A549 (cell line): ENCODE results near the gene PFDN2. TPM values are rescaled to one million over a fixed set of nuclear protein-coding genes. Genes with fewer than 3 reads are reported as not detected.

Experiments used
- ATAC-seq, 2 experiments: fragments of 200-7000 bp in 1 of 2; fragments of >200 bp in 1 of 2; cut with Nextera tagmentation in 1 of 2; cut with Tn5 transposase in 1 of 2; 3 replicates each; pipeline versions ENCODE4 v1.8.0 to v1.9.1; 2018 to 2020; ENCODE audit warnings: mild to moderate bottlenecking in 1 of 2, moderate library complexity in 1 of 2
- CTCF ChIA-PET: fragments of 300-600 bp; sonication (Branson Sonifier 250); formaldehyde crosslinking; extraction: SDS; loops from one replicate; lab custom pipeline; 2021; ENCODE audit warnings: antibody characterized with exemption, inconsistent platforms; lab: Yijun Ruan, JAX
- POLR2A ChIA-PET: fragments of 350-600 bp; formaldehyde crosslinking; extraction: SDS; loops from one replicate; lab custom pipeline; 2021; ENCODE audit warnings: antibody characterized with exemption, inconsistent platforms; lab: Yijun Ruan, JAX
- DNase-seq, 2 experiments: peaks; one replicate each; pipeline versions ENCODE4 v3.0.0 to v3.0.0-alpha.2; 2011 to 2016; ENCODE audit warnings: low read depth in 1 of 2, low spot score in 1 of 2
- FAIRE-seq: peaks from 2 replicates; lab custom pipeline; 2011; peaks lifted over from hg19 to GRCh38; lab: Jason Lieb, UNC
- H3K27ac ChIP-seq, 2 experiments: fragments of >200 bp; sonication (Bioruptor Twin); formaldehyde crosslinking; 3 replicates each; pipeline ENCODE4 v1.5.1; 2016 to 2017
- H3K4me1 ChIP-seq: fragments of >200 bp; sonication (Bioruptor Twin); formaldehyde crosslinking; 3 replicates; pipeline ENCODE4 v1.6.1; 2016
- H3K4me2 ChIP-seq: fragments of >200 bp; sonication (Bioruptor Twin); formaldehyde crosslinking; 3 replicates; pipeline ENCODE4 v1.6.1; 2016
- H3K4me3 ChIP-seq: fragments of >200 bp; sonication (Bioruptor Twin); formaldehyde crosslinking; 3 replicates; pipeline ENCODE4 v1.5.1; 2016
- H3K9me3 ChIP-seq: fragments of >200 bp; sonication (Bioruptor Twin); formaldehyde crosslinking; 3 replicates; pipeline ENCODE4 v1.6.1; 2016
- CBX2 ChIP-seq: fragments of 200-600 bp; sonication (generic); IDR thresholded peaks from 2 replicates; pipeline ENCODE4 v1.6.1; 2016; ENCODE audit warnings: low read depth, mild to moderate bottlenecking, borderline replicate concordance
- CEBPB ChIP-seq, 2 experiments: fragments of >200 bp in 1 of 2; sonication (Bioruptor Twin) in 1 of 2; formaldehyde crosslinking in 1 of 2; IDR thresholded peaks; 2 replicates each; pipeline ENCODE4 v1.6.1; 2012 to 2016
- CHD4 ChIP-seq: fragments of 200-600 bp; sonication (generic); IDR thresholded peaks from 2 replicates; pipeline ENCODE4 v1.6.1; 2016; ENCODE audit warnings: antibody characterized with exemption, mild to moderate bottlenecking, borderline replicate concordance
- EHF ChIP-seq: fragments of 250-450 bp; sonication (Bioruptor Pico); IDR thresholded peaks from 2 replicates; pipeline ENCODE4 v1.5.0; 2020; ENCODE audit warnings: mild to moderate bottlenecking
- FOSB ChIP-seq: fragments of 250-450 bp; sonication (Bioruptor Pico); IDR thresholded peaks from 2 replicates; pipeline ENCODE4 v1.5.0; 2020; ENCODE audit warnings: mild to moderate bottlenecking, moderate library complexity
- HDAC2 ChIP-seq: fragments of 200-600 bp; sonication (generic); IDR thresholded peaks from 2 replicates; pipeline ENCODE4 v1.6.1; 2016
- HEYL ChIP-seq: fragments of 250-450 bp; sonication (Bioruptor Pico); IDR thresholded peaks from 2 replicates; pipeline ENCODE4 v1.8.0; 2021; ENCODE audit warnings: mild to moderate bottlenecking, moderate library complexity
- HOXB13 ChIP-seq: fragments of 250-450 bp; sonication (Bioruptor Pico); IDR thresholded peaks from 2 replicates; pipeline ENCODE4 v1.5.0; 2020; ENCODE audit warnings: low read depth, mild to moderate bottlenecking, moderate library complexity
- KDM1A ChIP-seq: fragments of 200-600 bp; sonication (generic); IDR thresholded peaks from 2 replicates; pipeline ENCODE4 v1.6.1; 2016; ENCODE audit warnings: low read depth, mild to moderate bottlenecking
- MAFK ChIP-seq: fragments of 450-650 bp; IDR thresholded peaks from 2 replicates; pipeline ENCODE4 v1.6.1; 2014; ENCODE audit not compliant: partially characterized antibody
- NFE2L2 ChIP-seq: fragments of 150-350 bp; conservative IDR thresholded peaks from 2 replicates; pipeline ENCODE4 v1.6.1; 2014; ENCODE audit warnings: low read length
- NPAS2 ChIP-seq: fragments of 250-450 bp; sonication (Bioruptor Pico); IDR thresholded peaks from 2 replicates; pipeline ENCODE4 v1.8.0; 2022; ENCODE audit warnings: mild to moderate bottlenecking, moderate library complexity, borderline replicate concordance
- POLR2A ChIP-seq: IDR thresholded peaks from 2 replicates; pipeline ENCODE4 v1.6.1; 2012; ENCODE audit warnings: mild to moderate bottlenecking, low read length
- POLR2AphosphoS2 ChIP-seq: conservative IDR thresholded peaks from 2 replicates; pipeline ENCODE4 v1.6.1; 2012; ENCODE audit warnings: low read length, improper control_type of control experiment, inconsistent platforms
- RARB ChIP-seq: fragments of 250-450 bp; sonication (Bioruptor Pico); IDR thresholded peaks from 2 replicates; pipeline ENCODE4 v1.8.0; 2021; ENCODE audit warnings: mild to moderate bottlenecking, moderate library complexity
- RFX5 ChIP-seq: fragments of 450-650 bp; IDR thresholded peaks from 2 replicates; pipeline ENCODE4 v1.7.1; 2014; ENCODE audit warnings: antibody characterized with exemption, mild to moderate bottlenecking, moderate library complexity
- RNF2 ChIP-seq: fragments of 200-600 bp; sonication (generic); IDR thresholded peaks from 2 replicates; pipeline ENCODE4 v1.6.1; 2016; ENCODE audit warnings: low read depth, mild to moderate bottlenecking, antibody characterized with exemption, moderate library complexity, borderline replicate concordance
- ZC3H11A ChIP-seq: fragments of 450-650 bp; IDR thresholded peaks from 2 replicates; pipeline ENCODE4 v1.6.1; 2014; ENCODE audit warnings: antibody characterized with exemption, mild to moderate bottlenecking
- ZFP36 ChIP-seq: fragments of 450-650 bp; IDR thresholded peaks from 2 replicates; pipeline ENCODE4 v1.6.1; 2014; ENCODE audit warnings: borderline replicate concordance; ENCODE audit not compliant: partially characterized antibody
- ZNF302 ChIP-seq: fragments of 250-450 bp; sonication (Bioruptor Pico); IDR thresholded peaks from 2 replicates; pipeline ENCODE4 v1.9.0; 2021; ENCODE audit warnings: inconsistent platforms, mild to moderate bottlenecking, moderate library complexity
- WGBS: methylation state at CpG from one replicate; pipeline ENCODE4 v1.1.6; 2017; ENCODE audit errors: missing lambda C conversion rate; 5-methylcytosine and 5-hydroxymethylcytosine counted together
- polyA plus RNA-seq, 4 experiments: library from polyadenylated mRNA; depleted of rRNA in 3 of 4; stranded (reverse); fragments of >200 nt; fragmentation: RNase III in 1 of 4; extraction: RNeasy Plus Mini Kit Qiagen cat#74134 plus additional on column Dnase treatment in 1 of 4; gene quantifications; 2 replicates in 3 of 4; 3 replicates in 1 of 4; pipeline ENCODE4 v1.2.3, GENCODE V29; 2011 to 2017
- TF ChIP-seq, protein P1 (sequence below): fragments of 150-350 bp; IDR thresholded peaks from 2 replicates; pipeline ENCODE4 v1.6.1; 2014; ENCODE audit warnings: low read depth, mild to moderate bottlenecking, low read length
- TF ChIP-seq, protein P2 (sequence below): fragments of 450-650 bp; IDR thresholded peaks from 2 replicates; pipeline ENCODE4 v1.6.1; 2014; ENCODE audit warnings: antibody characterized with exemption
- TF ChIP-seq, protein P3 (sequence below): IDR thresholded peaks from 2 replicates; pipeline ENCODE4 v1.6.1; 2012; ENCODE audit warnings: low read depth, borderline replicate concordance

PFDN2 gene
- polyA plus RNA-seq, 2 of the 4 experiments (the other 2 are of a cell fraction), result 179 to 187 TPM

DNA sequence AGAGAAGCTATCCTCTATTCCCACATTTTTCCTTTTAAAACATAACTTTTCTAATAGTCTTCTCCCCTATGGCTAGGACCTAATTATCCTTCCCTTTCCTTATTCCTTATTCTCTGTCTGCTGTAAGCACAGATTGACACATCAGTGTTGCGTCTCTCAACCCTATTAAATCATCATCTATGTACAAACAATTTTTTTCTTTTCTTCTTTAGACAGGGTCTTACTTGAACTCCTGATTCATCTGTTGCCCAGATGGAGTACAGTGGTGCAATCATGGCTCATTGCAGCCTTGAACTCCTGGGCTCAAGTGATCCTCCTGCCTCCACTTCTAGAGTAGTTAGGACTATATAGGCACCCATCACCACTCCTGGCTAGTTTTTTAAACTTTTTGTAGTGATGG, 11.4 kb downstream of the PFDN2 start:
- no peak for ATAC-seq
- Histone ChIP-seq H3K4me1 (no peaks in the 10 kb centered on the region), H3K9me3 (no peaks in the 10 kb centered on the region), H3K27ac (no peak overlapping the region), H3K4me2 (no peak overlapping the region), H3K4me3 (no peak overlapping the region)
- POLR2A ChIA-PET, result no interaction called here
- no peak for TF ChIP-seq HEYL (CRISPR knock-in tag)
- CTCF ChIA-PET, result interaction anchor here (0.6 to 5.2 kb wide), 3 partner anchors 9 to 70 kb away, joined by 3 to 30 read pairs (median 3); partner anchors contain the start of gene KLHDC9
- no peak for DNase-seq
- FAIRE-seq, result no peak
- 93% methylated on average over 1 of the region's 1 CpG for WGBS

DNA sequence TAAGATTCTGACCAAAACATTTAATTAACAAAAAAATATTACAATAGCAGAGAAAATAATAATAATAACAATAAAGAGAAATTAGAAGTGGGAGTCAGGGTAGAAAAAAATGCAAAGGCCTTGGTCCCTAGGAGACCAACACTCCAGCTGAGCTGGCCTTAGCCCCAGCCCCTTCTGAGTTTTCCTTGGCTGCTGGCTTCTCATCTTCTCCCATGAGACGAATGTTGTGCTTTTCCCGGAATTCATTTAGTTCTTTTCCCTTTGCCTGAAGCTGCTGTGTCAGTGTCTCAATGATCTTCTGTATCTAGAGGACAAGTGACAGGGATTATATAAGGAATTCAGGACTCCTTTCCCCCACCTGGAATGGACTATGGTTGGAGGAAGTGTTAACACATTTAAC, 17.3 kb downstream of the PFDN2 start:
- ChIA-PET CTCF (interaction anchor here (0.8 to 9.7 kb wide), 7 partner anchors 12 to 111 kb away, joined by 3 to 319 read pairs (median 13); partner anchors contain the start of genes ARHGAP30 and NECTIN4), POLR2A (no interaction called here)
- WGBS, result 82% methylated on average over 2 of the region's 2 CpGs
- H3K27ac ChIP-seq, result no peak overlapping the region
- no peaks in the 10 kb centered on the region for H3K9me3 ChIP-seq
- DNase-seq (no peak), ATAC-seq (no peak), FAIRE-seq (no peak)
- H3K4me3 ChIP-seq, result no peak overlapping the region
- TF ChIP-seq MAFK, result no peak
- TF ChIP-seq KDM1A, result no peak
- TF ChIP-seq, protein P1, sequence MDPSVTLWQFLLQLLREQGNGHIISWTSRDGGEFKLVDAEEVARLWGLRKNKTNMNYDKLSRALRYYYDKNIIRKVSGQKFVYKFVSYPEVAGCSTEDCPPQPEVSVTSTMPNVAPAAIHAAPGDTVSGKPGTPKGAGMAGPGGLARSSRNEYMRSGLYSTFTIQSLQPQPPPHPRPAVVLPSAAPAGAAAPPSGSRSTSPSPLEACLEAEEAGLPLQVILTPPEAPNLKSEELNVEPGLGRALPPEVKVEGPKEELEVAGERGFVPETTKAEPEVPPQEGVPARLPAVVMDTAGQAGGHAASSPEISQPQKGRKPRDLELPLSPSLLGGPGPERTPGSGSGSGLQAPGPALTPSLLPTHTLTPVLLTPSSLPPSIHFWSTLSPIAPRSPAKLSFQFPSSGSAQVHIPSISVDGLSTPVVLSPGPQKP, result no peak
- no peak for TF ChIP-seq HDAC2
- no peak for TF ChIP-seq ZNF302 (CRISPR knock-in tag)
- TF ChIP-seq, protein P2, sequence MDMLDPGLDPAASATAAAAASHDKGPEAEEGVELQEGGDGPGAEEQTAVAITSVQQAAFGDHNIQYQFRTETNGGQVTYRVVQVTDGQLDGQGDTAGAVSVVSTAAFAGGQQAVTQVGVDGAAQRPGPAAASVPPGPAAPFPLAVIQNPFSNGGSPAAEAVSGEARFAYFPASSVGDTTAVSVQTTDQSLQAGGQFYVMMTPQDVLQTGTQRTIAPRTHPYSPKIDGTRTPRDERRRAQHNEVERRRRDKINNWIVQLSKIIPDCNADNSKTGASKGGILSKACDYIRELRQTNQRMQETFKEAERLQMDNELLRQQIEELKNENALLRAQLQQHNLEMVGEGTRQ, result no peak
- TF ChIP-seq RFX5, result no peak
- no peak for TF ChIP-seq RARB
- no peak for TF ChIP-seq RNF2
- no peak for TF ChIP-seq CHD4
- peaks cover 11% of the 10 kb centered on the region; the same call in 2 of the 3 replicates for H3K4me1 ChIP-seq
- H3K4me2 ChIP-seq, result no peak overlapping the region

DNA sequence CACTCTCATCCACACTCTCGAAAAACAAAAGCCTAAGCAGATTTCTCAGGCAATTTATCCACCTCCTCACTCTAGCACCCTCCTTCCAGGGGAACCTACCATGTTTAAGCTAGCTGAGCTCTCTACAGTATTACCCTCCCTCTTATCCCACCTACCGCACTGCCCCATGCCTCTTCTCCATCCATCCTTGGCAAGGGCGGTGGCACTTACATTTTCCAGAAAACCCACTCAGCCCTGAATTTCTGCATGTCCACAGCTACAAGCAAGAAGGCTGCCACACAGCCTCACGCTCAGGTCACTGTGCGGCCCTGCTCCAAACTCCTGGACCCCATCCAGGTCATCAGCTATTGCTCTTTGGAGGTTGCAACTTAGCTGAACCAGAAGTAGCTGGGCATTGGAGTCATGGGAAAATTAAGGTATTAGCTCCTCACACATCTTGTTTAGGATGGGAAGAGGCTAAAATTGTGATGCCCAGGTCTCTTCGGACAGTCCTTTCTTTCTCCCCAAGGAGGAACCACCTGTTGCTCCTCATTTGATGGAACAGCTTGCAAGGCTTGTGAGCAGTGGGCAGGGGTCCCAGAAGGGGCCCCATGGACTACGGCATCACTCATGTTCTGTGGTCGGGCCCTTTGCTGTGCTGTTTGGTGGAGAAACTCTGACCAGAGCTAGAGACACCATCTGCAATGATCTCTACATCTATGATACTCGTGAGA, 18.6 kb downstream of the PFDN2 start:
- H3K4me3 ChIP-seq, result no peak overlapping the region
- no peak for TF ChIP-seq CEBPB (IDR thresholded peaks at IDR 0.05)
- TF ChIP-seq POLR2AphosphoS2, result 0 out of 2 replicates have a peak, but pooled peaks have one; percentile 41
- no peaks in the 10 kb centered on the region for H3K9me3 ChIP-seq
- POLR2A ChIA-PET, result interaction anchor here (0.9 to 1.1 kb wide), 2 partner anchors 86 to 95 kb away, joined by 3 read pairs; no protein-coding TSS in a partner anchor
- ATAC-seq (peak; percentile 4 to 11; a peak in 1 of 6 replicates), FAIRE-seq (no peak), DNase-seq (no peak)
- CTCF ChIA-PET, result interaction anchor here (0.6 to 9.7 kb wide), 22 partner anchors 8 to 320 kb away, joined by 3 to 319 read pairs (median 16); partner anchors contain the start of genes ARHGAP30, DEDD, F11R and NECTIN4
- H3K4me1 ChIP-seq, result peaks cover 11% of the 10 kb centered on the region; the same call in 2 of the 3 replicates
- no peak overlapping the region for H3K27ac ChIP-seq
- H3K4me2 ChIP-seq, result peak overlapping the region; percentile 58; the same call in 1 of the 3 replicates
- WGBS, result 93% methylated on average over 8 of the region's 9 CpGs

DNA sequence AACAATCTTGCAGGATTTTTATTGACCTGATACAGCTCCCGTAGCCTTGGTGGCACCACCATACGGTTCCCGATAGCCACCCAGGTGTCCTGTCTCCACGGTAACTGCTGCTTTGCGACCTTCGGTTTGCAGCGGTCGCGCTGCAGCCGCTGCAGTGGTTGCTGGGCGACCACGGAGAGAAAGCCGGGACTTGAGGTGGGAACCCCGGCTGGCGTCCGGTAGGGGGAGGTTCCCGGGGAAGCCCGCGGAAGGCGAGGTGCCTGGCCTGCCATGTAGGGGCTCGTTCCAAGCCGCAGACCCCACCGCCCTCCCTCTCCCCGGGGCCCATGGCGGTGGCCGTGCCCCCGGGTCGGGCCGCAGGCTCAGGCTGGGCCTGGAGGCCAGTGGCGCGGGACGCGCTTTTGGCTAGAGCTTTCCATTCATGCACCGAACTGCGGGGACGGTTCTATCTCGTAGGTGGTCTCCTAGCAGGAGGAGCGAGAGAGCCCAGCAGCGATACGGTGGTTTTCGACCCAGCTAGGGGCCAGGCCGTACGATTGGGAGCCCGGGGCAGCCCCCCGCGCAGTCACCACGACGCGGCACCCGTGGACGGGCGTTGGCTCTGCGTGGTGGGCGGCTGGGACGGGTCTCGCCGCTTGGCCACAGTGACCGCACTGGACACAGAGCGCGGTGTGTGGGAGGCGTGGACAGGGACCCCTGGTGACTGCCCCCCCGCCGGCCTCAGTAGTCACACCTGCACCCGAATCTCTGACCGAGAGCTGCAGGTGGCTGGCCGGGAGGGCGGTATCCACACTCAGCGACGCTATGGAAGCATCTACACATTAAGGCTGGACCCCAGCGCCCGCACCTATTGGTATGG, 19.4 kb downstream of the PFDN2 start, which contains the start of gene KLHDC9:
KLHDC9 (plus strand) TSS at position 152 of the 859 bp plus-strand sequence; CDS start at position 327, 175 bp downstream.
- FAIRE-seq (no peak), ATAC-seq (peak; percentile 73 to 78), DNase-seq (peak; percentile 64 to 75)
- H3K9me3 ChIP-seq, result no peaks in the 10 kb centered on the region
- peak within 1 kb of the TSS; percentile 41 for H3K4me3 ChIP-seq
- H3K4me2 ChIP-seq, result peak within 1 kb of the TSS; percentile 58
- H3K4me1 ChIP-seq, result peaks cover 11% of the 10 kb centered on the region; the same call in 2 of the 3 replicates
- ChIA-PET CTCF (interaction anchor here (0.6 to 9.7 kb wide), 45 partner anchors 9 to 834 kb away, joined by 3 to 319 read pairs (median 7); partner anchors contain the start of genes ARHGAP30, DEDD, F11R and NECTIN4), POLR2A (interaction anchor here (0.9 to 2.2 kb wide), 5 partner anchors 19 to 106 kb away, joined by 3 to 6 read pairs (median 5); partner anchors contain the start of genes DEDD, F11R, NIT1 and PFDN2)
- WGBS, result 77% methylated on average over 38 of the region's 71 CpGs
- peak within 1 kb of the TSS; percentile 59 to 86 for H3K27ac ChIP-seq
- TF ChIP-seq, protein P3, sequence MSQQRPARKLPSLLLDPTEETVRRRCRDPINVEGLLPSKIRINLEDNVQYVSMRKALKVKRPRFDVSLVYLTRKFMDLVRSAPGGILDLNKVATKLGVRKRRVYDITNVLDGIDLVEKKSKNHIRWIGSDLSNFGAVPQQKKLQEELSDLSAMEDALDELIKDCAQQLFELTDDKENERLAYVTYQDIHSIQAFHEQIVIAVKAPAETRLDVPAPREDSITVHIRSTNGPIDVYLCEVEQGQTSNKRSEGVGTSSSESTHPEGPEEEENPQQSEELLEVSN, result no peak
- TF ChIP-seq HOXB13 (CRISPR knock-in tag) (no peak), POLR2AphosphoS2 (no peak), RARB (no peak), NPAS2 (no peak), EHF (no peak), CHD4 (no peak), CEBPB (IDR thresholded peaks at IDR 0.05) (no peak), ZC3H11A (no peak), ZFP36 (no peak), NFE2L2 (no peak), FOSB (no peak), POLR2A (no peak), CBX2 (no peak)
- TF ChIP-seq, protein P2, result no peak
